Ovary (tissue), 9 donors: ENCODE data around the gene VWA2. TPM values are rescaled to one million over a fixed set of nuclear protein-coding genes. Genes with fewer than 3 reads are reported as not detected.

ENCODE experiments used
- DNase-seq, 5 donors: peaks; one replicate each; pipeline ENCODE4 v3.0.0-alpha.2; 2019 to 2020
- H3K27ac ChIP-seq, 2 donors: fragments of 200-600 bp; one replicate each; pipeline versions ENCODE4 v1.5.1 to v1.8.0; 2019 to 2022
- H3K27me3 ChIP-seq: fragments of 200-600 bp; one replicate; pipeline ENCODE4 v1.8.0; 2022
- H3K36me3 ChIP-seq: fragments of 200-600 bp; sonication (generic); one replicate; pipeline ENCODE4 v1.5.1; 2019
- H3K4me1 ChIP-seq: one replicate; pipeline ENCODE4 v1.8.1; 2013; ENCODE audit warnings: mild to moderate bottlenecking, moderate library complexity; ENCODE audit not compliant: insufficient read depth
- H3K4me3 ChIP-seq: fragments of 200-600 bp; sonication (generic); one replicate; pipeline ENCODE4 v1.5.1; 2017
- H3K9me3 ChIP-seq, 2 donors: fragments of 200-600 bp in 1 of 2; sonication (generic) in 1 of 2; one replicate each; pipeline versions ENCODE4 v1.5.1 to v1.8.1; 2013 to 2019; ENCODE audit warnings: mild to moderate bottlenecking in 1 of 2, moderate library complexity in 1 of 2
- EP300 ChIP-seq: sonication (generic); formaldehyde crosslinking; IDR thresholded peaks from one replicate; pipeline ENCODE4 v1.6.1; 2017; ENCODE audit warnings: antibody characterized with exemption
- POLR2A ChIP-seq: fragments of 450-650 bp; IDR thresholded peaks from one replicate; pipeline ENCODE4 v1.6.1; 2017; ENCODE audit warnings: antibody characterized with exemption, mild to moderate bottlenecking, moderate library complexity
- WGBS, 3 donors: extraction: QIAGEN DNeasy Blood & Tissue Kit in 1 of 3; methylation state at CpG; one replicate each; pipeline versions ENCODE4 v1.1.5 to v1.1.7; 2013 to 2017; 5-methylcytosine and 5-hydroxymethylcytosine counted together
- intact Hi-C, 4 donors: fragments of 100-400 bp; cut with DNase I; formaldehyde crosslinking; loops; one replicate each; pipeline versions ENCODE4 v1.11.0 to v1.15.1; 2022 to 2023
- polyA plus RNA-seq, 2 donors: library from polyadenylated mRNA; stranded (reverse); fragments of 200-250 nt in 1 of 2; fragments of 350-450 nt in 1 of 2; fragmentation: Illumina TruSeq in 1 of 2; extraction: RNeasy Lipid Tissue Mini Kit (QIAGEN cat#74804) in 1 of 2; gene quantifications; one replicate each; pipeline ENCODE4 v1.2.3, GENCODE V29; 2013 to 2014
- total RNA-seq, 7 donors: library from RNA; depleted of rRNA in 2 of 7; stranded (reverse); fragments of >200 nt in 2 of 7; fragmentation: NEBNext Ultra II Directional in 3 of 7; extraction: Animal tissue kit (Norgen Biotek cat#: 25700) in 3 of 7; gene quantifications; one replicate each; pipeline versions ENCODE4 v1.1.0 to v1.2.4, GENCODE V29; 2016 to 2023
- TF ChIP-seq, protein P1 (sequence below), 3 donors: fragments of 450-650 bp in 2 of 3; fragments of 200-600 bp in 1 of 3; IDR thresholded peaks; one replicate each; pipeline versions ENCODE4 v1.5.1 to v1.8.0; 2016 to 2022; ENCODE audit warnings: antibody characterized with exemption in 3 of 3, mild to moderate bottlenecking in 1 of 3
- donor health status: DM: no; HTN: no; CAD: no; lungs with moderate emphysema.
- donor health status: DM: no; HTN: no; CAD: no.
- donor health status: Bipolar disorder and iron deficiency.
- donor health status: DM: yes; HTN: yes; CAD: no.
- donor health status: DM: no; HTN: no; CAD: no.
- donor health status: DM: yes; HTN: yes; CAD: no.

Gene VWA2
- total and polyA plus RNA-seq, 9 donors = 0.04 to 11.1 (median 0.72) TPM; not detected in 2

DNA sequence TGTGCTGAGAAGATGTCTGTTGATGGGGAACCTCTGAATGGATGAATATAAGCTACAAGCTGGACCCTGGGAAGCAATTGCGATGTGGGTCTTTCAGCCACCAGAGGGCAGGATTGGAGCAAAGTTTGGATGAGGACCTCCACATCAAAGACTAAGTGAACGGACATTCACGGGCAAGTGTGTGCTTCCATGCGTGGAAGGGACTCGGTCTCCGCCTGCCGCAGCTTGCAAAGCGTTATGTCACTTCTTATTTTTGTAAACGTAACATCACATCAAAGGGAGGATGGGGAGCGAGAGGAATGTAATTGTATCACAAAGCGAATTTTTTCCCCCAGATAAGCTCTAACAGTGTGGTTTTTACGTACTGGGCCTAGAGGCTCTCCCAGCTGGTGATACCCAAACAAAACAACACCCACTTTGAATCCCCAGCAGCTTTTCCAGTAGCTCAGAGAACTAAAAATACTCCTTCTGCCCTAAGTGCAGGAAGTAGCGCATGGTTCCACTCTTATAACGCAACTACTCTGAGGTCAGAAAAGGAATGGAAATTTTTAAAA, 65.0 kb downstream of the VWA2 start:
- Histone ChIP-seq H3K4me1 (peaks cover 3% of the 10 kb centered on the region), H3K4me3 (peak overlapping the region; percentile 17), H3K36me3 (no peaks in the 10 kb centered on the region), H3K27ac (peak overlapping the region in 1 of 2 donors; percentile 2), H3K9me3 (no peaks in the 10 kb centered on the region), H3K27me3 (no peaks in the 10 kb centered on the region)
- TF ChIP-seq EP300 (no peak), POLR2A (no peak)
- TF ChIP-seq, protein P1, sequence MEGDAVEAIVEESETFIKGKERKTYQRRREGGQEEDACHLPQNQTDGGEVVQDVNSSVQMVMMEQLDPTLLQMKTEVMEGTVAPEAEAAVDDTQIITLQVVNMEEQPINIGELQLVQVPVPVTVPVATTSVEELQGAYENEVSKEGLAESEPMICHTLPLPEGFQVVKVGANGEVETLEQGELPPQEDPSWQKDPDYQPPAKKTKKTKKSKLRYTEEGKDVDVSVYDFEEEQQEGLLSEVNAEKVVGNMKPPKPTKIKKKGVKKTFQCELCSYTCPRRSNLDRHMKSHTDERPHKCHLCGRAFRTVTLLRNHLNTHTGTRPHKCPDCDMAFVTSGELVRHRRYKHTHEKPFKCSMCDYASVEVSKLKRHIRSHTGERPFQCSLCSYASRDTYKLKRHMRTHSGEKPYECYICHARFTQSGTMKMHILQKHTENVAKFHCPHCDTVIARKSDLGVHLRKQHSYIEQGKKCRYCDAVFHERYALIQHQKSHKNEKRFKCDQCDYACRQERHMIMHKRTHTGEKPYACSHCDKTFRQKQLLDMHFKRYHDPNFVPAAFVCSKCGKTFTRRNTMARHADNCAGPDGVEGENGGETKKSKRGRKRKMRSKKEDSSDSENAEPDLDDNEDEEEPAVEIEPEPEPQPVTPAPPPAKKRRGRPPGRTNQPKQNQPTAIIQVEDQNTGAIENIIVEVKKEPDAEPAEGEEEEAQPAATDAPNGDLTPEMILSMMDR (IDR thresholded peaks at IDR 0.05) = peak; percentile 81 to 89 (median 85)
- WGBS, 3 donors = 1 to 2% (median 1%) methylated on average over 14 of the region's 14 CpGs
- DNase-seq = peak; percentile 88 to 93 (median 90)
- intact Hi-C loops = loop anchor here in 3 of 4 donors (5.0 to 10.0 kb wide), 7 partner anchors 101 to 243 kb away; partner anchors contain the start of gene AFAP1L2 (in 1 of the 3)

- 11 to 26% (median 14%) methylated on average over 35 to 41 of the region's 41 CpGs for WGBS, 3 donors
- Histone ChIP-seq H3K9me3 (no peaks in the 10 kb centered on the region), H3K4me1 (peaks cover 3% of the 10 kb centered on the region), H3K36me3 (no peaks in the 10 kb centered on the region), H3K4me3 (peak overlapping the region; percentile 17), H3K27me3 (no peaks in the 10 kb centered on the region), H3K27ac (no peak overlapping the region)
- TF ChIP-seq EP300 (no peak), POLR2A (no peak)
- TF ChIP-seq, protein P1 (IDR thresholded peaks at IDR 0.05) = no peak
- peak; percentile 30 to 58 (median 53) for DNase-seq
- intact Hi-C loops = loop anchor here (5.0 to 10.0 kb wide), 7 partner anchors 100 to 243 kb away; partner anchors contain the start of gene AFAP1L2 (in 1 of the 4)
These were observed 65.7 kb downstream of the VWA2 start for GRCh38 chr10:114304571-114305421.

DNA sequence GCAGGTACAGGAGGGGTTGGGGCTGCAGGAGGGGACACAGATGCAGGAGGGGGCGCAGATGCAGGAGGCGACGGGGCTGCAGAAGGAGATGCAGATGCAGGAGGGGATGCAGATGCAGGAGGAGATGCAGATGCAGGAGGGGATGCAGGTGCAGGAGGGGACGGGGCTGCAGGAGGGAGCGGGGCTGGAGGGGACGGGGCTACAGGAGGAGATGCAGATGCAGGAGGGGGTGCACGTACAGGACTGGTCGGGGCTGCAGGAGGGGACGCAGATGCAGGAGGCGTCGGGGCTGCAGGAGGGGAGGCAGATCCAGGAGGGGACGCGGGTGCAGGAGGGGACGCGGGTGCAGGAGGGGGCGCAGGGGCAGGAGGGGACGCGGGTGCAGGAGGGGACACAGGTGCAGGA, 66.5 kb downstream of the VWA2 start:
- H3K4me1 ChIP-seq = peaks cover 3% of the 10 kb centered on the region
- no peak for DNase-seq

More for the DNA sequence above, 66.5 kb downstream of the VWA2 start:
- Histone ChIP-seq H3K36me3 (no peaks in the 10 kb centered on the region), H3K9me3 (no peaks in the 10 kb centered on the region), H3K4me3 (no peak overlapping the region), H3K27me3 (no peaks in the 10 kb centered on the region), H3K27ac (no peak overlapping the region)
- 89 to 92% (median 89%) methylated on average over 18 of the region's 18 CpGs for WGBS, 3 donors
- intact Hi-C loops = loop anchor here in 2 of 4 donors (5.0 to 10.0 kb wide), 5 partner anchors 99 to 242 kb away; partner anchors contain the start of gene AFAP1L2 (in 1 of the 2)
- TF ChIP-seq, protein P1 (IDR thresholded peaks at IDR 0.05) = no peak
- TF ChIP-seq POLR2A (no peak), EP300 (no peak)
